IPS-NIHi7 (cell line): Measurements from ENCODE around the gene NFAT5.

ENCODE experiments used
- DNase-seq: peaks from one replicate; pipeline ENCODE4 v3.0.0; 2012; ENCODE audit warnings: mixed read lengths; ENCODE audit errors: extremely low spot score

NFAT5 gene

DNA sequence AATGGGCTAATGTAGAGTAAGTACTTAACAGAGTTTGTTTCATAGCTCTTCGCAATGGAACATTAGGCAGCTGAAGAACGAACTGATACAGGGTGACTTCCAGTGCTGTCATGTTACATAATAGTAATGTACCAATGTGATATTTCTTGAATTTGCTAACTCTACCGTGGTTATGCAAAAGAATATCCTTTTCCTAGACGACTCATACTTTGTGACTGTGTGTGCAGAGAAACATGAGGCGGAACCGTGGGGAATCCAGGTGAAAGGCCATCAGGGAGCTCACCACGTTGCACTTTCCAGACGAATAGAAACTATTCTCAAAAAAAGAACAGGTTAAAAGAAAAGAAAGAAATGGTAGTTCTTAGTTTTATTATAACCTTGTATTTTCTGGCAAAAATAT, 175.8 kb downstream of the NFAT5 start:
- DNase-seq, result no peak

GRCh38 chr16:69741951-69742904, 176.5 kb downstream of the NFAT5 start:
- no peak for DNase-seq

DNA sequence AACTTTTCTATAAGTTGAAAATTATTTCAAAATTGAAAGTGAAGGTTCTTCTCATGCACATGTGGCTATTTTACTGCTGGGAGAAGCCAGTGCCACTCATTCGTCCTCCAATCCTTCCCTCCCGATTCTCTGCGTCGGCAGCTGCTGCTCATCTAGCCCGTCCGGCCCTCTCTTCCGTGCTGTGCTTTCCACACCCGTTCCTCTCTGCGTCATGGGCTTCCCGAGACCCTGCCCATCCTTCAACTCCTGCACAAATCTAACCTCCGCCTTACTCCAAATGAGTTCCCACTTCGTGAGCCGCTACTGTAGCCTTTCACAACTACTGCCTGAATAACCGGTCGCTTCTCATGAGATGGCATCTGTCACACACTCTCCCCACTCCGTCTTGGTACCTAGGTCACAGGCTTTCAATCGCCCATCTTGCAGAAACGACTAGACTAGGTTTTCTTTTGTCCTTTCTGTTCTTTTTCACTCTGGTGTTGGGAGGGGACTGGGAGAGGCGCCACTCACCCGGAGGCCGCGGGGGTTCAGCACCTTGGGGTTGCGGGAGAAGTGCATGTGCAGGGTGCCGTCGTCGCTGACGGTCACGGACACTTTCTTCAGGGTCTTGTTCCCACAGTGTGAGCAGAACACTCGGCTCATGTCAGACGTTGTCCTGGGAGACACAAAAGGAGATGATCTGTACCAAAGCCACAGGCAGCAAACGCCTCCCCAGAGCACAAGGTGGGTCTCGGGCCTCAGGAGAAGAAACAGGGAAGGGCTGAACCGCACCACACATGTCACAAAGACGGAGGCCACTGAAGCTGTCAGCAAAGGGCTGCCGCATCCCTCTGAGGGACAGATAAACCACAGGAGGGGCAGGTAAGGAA, 178.8 kb downstream of the NFAT5 start:
- no peak for DNase-seq

DNA sequence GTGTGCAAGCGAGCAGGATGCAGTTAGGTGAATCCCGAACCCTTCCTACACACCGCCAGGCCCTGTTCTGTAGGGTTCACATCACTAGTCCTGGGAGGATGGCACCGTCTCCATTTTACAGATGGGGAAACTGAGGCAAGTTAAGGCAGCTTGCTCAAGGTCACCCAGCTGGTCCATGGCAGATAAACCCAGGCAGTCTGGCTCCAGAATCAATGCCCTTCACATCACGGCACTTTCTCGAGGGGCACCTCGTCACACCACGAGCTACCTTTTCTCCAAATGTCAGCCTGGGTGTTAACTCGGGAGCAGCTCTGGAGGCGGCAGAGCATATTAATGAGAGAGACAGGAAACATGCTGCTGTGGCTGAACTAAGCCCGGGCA, 179.5 kb downstream of the NFAT5 start:
- DNase-seq, result no peak

DNA sequence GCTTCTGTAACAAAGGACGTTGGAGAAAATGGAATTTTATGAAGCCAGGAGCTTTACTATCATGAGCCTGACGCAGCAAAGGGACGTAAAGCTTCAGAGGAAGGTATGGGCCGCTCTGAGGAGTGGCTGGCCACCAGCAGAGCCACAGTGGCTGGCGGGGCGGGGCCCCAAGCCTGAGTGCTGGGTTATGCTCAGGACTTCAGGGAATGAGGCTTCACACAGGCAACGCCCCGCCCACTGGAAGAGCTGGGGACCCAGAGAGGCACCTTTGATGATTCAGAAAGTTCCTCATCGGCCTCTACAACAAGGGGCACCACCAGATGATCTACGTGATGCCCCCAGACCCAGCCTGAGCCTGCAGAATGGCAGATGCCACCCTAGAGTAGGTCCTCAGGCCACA, 180.2 kb downstream of the NFAT5 start:
- DNase-seq, result no peak

- no peak for DNase-seq
Measured at GRCh38 chr16:69747115-69747514, 181.3 kb downstream of the NFAT5 start.

DNA sequence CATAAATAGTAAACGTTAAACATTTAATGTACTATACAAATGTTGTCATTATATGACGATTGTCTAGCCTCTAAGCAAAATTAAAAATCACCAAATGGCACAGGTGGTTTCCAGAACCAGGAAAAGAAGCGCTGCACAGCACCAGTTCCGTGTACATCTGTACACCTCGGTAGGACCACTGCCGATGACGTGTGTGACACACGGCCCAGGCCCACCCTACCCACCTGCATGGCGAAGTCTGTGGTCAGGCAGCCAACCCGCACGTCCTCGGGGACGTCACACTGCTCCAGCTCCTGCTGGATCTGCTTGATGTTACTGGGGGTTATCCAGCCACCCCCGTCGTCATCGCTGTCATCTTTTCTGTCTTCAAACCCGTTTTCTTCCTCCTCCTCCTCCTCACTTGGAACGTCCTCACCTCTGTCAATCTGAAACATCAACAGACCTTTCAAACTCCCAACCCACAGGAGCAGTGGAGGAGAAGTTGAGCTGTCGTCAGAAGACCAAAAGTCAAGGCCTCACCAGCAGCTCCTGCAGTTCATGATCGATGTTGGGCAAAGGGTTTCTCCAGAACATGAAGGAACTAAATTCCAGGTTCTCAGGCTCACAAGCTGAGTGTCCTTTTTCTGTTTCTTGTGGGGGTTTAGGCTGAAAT, 183.1 kb downstream of the NFAT5 start:
- DNase-seq, result no peak

- no peak for DNase-seq
Measured at GRCh38 chr16:69754143-69754468, 188.3 kb downstream of the NFAT5 start.
